AG04450 (cell line): ENCODE results near the gene DPEP1. TPM values are rescaled to one million over a fixed set of nuclear protein-coding genes. Genes with fewer than 3 reads are reported as not detected.
"Not testable (repeated sequence)": the region's sequence is repeated elsewhere in the genome, so short reads cannot be mapped to it uniquely, and the experiment has no call there.

ENCODE experiments used
- CTCF ChIA-PET: fragments of 300-600, 350-600 bp; formaldehyde crosslinking; extraction: SDS; loops from one replicate; lab custom pipeline; 2022; ENCODE audit warnings: antibody characterized with exemption, inconsistent platforms; lab: Charles Lee
- POLR2A ChIA-PET: fragments of 350-600 bp; formaldehyde crosslinking; extraction: SDS; loops from one replicate; lab custom pipeline; 2021; ENCODE audit warnings: antibody characterized with exemption, inconsistent platforms; lab: Yijun Ruan, JAX
- DNase-seq: peaks from one replicate; pipeline ENCODE4 v3.0.0-alpha.2; 2011; ENCODE audit warnings: low read depth, low spot score
- H3K27ac ChIP-seq: one replicate; pipeline ENCODE4 v1.5.1; 2012; ENCODE audit warnings: low read depth, low read length, control low read depth
- H3K27me3 ChIP-seq: one replicate; pipeline ENCODE4 v1.6.0; 2012; ENCODE audit warnings: low read length; ENCODE audit not compliant: control insufficient read depth, insufficient read depth
- H3K4me3 ChIP-seq: 2 replicates; pipeline ENCODE4 v1.5.1; 2011; ENCODE audit warnings: mild to moderate bottlenecking, low read depth, low read length, control low read depth
- H3K9me3 ChIP-seq: 2 replicates; pipeline ENCODE4 v1.5.1; 2012; ENCODE audit warnings: low read length; ENCODE audit not compliant: control insufficient read depth, insufficient read depth
- polyA plus RNA-seq: library from polyadenylated mRNA; depleted of rRNA; stranded (reverse); fragments of >200 nt; gene quantifications from 2 replicates; pipeline ENCODE4 v1.2.3, GENCODE V29; 2011
- TF ChIP-seq, protein P1 (sequence below): IDR thresholded peaks from 2 replicates; pipeline ENCODE4 v1.5.1; 2011; ENCODE audit warnings: low read depth, low read length, control low read depth, inconsistent platforms

The DPEP1 gene
- polyA plus RNA-seq, 1 experiment = not detected

DNA sequence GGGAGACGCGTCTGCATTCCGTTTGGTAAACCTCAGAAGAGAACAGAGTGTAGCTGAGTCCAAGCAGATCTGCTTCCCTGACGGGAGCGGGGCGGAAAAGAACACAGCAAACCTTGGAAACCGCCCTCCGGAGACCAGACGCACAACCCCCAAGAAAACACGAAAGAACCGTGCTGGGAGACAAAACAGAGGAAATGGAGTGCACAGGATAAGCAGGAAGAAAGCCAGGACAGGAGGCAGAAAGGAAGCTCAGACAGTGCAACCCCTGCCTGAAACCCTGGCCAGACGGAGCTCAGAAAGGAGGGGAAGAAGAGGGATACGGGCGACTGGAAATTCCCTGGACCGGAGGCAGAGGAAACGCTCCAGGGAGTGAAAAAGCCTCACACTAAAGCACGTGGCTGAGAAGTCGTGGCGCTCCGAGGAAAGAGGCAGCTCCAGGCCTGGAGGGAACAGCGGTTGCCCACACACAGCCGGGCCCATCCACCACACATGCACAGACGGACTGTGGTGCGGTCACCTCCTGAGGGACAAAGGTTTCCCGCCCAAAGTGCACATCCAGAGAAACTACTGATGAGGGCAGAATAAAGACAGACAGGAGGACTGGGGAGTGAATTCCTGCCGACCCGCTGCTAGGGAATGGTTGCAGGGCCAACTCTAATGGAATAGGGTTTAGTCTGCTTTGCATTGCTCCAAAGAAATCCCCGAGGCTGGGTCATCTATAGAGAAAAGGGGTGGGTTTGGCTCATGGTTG lies 10.2 kb downstream of the DPEP1 start:
- Histone ChIP-seq H3K27me3 (peaks cover 40% of the 10 kb centered on the region), H3K27ac (no peak overlapping the region), H3K4me3 (no peak overlapping the region), H3K9me3 (no peaks in the 10 kb centered on the region; the same call in 1 of the 2 replicates)
- DNase-seq = no peak
- CTCF ChIA-PET = no interaction called here
- POLR2A ChIA-PET = no interaction called here
- TF ChIP-seq, protein P1, sequence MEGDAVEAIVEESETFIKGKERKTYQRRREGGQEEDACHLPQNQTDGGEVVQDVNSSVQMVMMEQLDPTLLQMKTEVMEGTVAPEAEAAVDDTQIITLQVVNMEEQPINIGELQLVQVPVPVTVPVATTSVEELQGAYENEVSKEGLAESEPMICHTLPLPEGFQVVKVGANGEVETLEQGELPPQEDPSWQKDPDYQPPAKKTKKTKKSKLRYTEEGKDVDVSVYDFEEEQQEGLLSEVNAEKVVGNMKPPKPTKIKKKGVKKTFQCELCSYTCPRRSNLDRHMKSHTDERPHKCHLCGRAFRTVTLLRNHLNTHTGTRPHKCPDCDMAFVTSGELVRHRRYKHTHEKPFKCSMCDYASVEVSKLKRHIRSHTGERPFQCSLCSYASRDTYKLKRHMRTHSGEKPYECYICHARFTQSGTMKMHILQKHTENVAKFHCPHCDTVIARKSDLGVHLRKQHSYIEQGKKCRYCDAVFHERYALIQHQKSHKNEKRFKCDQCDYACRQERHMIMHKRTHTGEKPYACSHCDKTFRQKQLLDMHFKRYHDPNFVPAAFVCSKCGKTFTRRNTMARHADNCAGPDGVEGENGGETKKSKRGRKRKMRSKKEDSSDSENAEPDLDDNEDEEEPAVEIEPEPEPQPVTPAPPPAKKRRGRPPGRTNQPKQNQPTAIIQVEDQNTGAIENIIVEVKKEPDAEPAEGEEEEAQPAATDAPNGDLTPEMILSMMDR = no peak

DNA sequence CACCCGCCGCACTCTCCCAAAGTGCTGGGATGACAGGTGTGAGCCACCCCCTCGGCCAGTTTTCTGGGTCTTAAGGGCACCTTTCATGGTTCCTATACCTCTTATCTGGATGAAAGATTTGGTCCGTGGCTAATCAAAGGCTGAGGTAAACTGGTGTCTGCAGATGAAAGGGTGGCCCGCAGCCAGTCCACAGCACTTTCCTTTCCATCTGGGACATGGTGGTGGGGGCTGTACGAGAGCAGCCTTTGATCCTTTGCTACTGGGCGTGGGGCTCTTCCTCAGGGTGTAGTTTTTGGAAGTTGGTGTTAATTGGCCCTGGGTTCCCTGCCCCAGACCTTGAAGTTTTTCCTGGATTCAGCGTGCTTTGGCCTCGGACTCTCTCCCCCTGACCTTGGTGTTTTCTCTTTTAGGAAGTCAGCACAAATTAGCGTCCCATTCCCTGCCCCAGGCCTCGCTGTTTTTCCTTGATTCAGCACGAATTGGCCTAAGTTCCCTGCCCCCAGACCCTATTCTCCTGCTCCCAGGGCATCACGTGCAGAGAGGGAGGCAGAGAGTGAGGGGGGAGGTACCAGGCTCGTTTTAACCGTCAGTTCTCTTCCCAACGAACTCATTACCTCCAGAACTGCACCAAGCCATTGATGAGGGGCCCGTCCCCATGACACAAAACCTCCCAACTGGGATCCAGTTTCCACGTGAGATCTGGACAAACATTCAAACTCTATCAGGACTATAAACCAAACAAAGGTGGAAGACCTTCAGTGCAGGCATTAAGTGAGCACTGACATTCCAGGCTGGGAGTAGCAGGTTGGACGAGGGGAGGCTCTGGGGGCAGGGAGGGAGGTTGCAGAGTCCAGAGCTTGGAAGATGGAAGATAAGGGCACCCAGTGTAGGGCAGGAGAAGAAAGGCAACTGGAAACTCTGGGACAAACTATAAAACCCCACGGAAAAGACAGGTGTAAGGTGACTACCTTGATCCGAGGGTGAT lies 11.6 kb downstream of the DPEP1 start:
- Histone ChIP-seq H3K27me3 (peaks cover 40% of the 10 kb centered on the region), H3K27ac (no peak overlapping the region), H3K4me3 (no peak overlapping the region), H3K9me3 (peaks cover 10% of the 10 kb centered on the region)
- TF ChIP-seq, protein P1 = no peak
- POLR2A ChIA-PET = no interaction called here
- CTCF ChIA-PET = no interaction called here
- no peak for DNase-seq

DNA sequence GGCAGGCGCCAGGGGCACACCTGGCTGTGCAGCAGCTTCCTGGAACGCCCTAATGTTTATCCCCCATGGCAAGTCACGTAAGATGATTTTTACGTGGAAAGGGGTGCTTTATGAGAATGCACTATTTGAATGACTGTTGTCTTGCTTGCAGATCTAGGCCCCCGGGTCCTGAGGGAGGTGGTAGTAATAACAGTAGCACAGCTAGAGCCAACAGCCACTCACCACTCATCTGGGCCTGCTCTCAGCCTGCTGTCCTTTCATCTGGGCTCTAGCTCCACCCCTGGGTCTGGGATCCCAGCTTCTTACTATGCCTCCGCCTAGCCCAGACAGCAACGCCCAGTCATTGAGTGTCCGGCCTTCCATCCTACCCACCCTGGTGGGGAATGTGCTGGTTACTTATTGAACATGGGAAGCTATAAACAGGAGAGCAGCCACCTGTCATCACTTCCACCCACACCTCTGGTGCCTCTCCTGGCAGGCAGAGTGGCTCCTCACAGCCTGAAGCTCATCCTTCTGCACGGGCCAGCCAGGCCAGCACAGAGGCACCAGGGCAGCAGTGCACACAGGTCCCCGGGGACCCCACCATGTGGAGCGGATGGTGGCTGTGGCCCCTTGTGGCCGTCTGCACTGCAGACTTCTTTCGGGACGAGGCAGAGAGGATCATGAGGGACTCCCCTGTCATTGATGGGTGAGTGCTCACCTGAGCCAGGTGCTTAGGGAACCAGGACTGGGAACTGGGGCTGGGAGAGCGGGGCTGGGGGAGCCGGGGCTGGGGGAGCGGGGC lies 16.6 kb downstream of the DPEP1 start:
- Histone ChIP-seq H3K9me3 (peaks cover 12% of the 10 kb centered on the region), H3K4me3 (no peak overlapping the region), H3K27me3 (peaks cover 7% of the 10 kb centered on the region), H3K27ac (no peak overlapping the region)
- TF ChIP-seq, protein P1 = no peak
- CTCF ChIA-PET = interaction anchor here (0.7 to 1.4 kb wide), 2 partner anchors 15 kb away, joined by 3 to 5 read pairs; no protein-coding TSS in a partner anchor
- POLR2A ChIA-PET = no interaction called here
- DNase-seq = no peak

DNA sequence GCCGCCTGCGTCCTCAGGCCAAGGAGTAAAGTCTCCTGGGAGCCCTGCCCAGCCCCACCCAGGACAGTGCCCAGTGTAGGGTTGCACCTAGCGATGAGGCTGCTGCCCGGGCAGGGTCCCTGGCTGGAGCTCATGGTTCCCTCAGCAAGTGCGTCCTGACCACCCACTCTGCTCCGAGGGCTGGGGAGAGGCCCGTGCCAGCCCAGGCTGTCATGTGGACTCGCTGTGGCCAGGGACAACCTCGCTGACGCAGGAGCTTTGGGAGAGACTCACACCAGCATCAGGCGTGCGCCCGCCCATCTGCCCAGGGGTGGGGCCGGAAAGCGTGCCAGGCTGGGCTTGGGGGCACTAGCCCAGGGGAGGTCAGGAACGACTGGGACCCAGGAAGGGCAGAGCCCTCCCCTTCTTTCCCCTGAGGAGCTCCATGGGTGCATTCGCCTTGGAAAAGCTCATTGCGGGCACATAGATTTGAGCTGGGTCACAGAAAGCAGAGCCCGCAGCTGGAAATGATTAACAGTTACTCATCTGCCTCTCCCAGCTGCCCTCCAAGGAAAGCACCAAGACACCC lies 19.7 kb downstream of the DPEP1 start:
- Histone ChIP-seq H3K27ac (no peak overlapping the region), H3K4me3 (no peak overlapping the region), H3K27me3 (peaks cover 7% of the 10 kb centered on the region), H3K9me3 (peaks cover 12% of the 10 kb centered on the region)
- ChIA-PET CTCF (no interaction called here), POLR2A (interaction anchor here (0.6 to 1.2 kb wide), 5 partner anchors 20 to 213 kb away, joined by 3 to 5 read pairs (median 3); partner anchors contain the start of gene CPNE7)
- no peak for DNase-seq
- TF ChIP-seq, protein P1 = no peak

DNA sequence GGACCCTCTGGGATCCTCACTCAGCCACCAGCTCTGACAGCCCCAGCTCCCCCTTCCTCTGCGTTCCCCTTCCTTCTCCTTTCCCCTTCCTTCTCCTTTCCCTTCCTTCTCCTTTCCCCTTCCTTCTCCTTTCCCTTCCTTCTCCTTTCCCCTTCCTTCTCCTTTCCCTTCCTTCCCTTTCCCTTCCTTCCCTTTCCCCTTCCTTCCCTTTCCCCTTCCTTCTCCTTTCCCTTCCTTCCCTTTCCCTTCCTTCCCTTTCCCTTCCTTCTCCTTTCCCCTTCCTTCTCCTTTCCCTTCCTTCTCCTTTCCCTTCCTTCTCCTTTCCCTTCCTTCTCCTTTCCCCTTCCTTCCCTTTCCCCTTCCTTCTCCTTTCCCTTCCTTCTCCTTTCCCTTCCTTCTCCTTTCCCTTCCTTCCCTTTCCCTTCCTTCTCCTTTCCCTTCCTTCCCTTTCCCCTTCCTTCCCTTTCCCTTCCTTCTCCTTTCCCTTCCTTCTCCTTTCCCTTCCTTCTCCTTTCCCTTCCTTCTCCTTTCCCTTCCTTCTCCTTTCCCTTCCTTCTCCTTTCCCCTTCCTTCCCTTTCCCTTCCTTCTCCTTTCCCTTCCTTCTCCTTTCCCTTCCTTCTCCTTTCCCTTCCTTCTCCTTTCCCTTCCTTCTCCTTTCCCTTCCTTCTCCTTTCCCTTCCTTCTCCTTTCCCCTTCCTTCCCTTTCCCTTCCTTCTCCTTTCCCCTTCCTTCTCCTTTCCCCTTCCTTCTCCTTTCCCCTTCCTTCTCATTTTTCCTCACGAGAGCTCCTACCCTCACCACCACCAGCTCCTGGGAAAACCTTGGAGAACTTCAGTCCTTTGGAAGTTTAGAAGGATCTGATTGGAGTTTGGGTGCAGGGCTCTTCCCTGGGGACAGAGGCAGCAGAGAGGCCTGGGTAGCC lies 21.3 kb downstream of the DPEP1 start:
- H3K27ac ChIP-seq, H3K4me3 ChIP-seq, CTCF ChIA-PET, H3K27me3 ChIP-seq, DNase-seq, H3K9me3 ChIP-seq: not testable (repeated sequence)
- POLR2A ChIA-PET = interaction anchor here (0.9 kb wide), 1 partner anchor 53 kb away, joined by 3 read pairs; no protein-coding TSS in a partner anchor
